AG09309 (cell line): ENCODE results near the gene BCHE.

Experiments
- DNase-seq: peaks from one replicate; pipeline ENCODE4 v3.0.0-alpha.2; 2010; ENCODE audit warnings: low read depth
- H3K4me3 ChIP-seq: 2 replicates; pipeline ENCODE4 v1.5.1; 2011; ENCODE audit warnings: mild to moderate bottlenecking, low read depth, low read length, moderate library complexity; ENCODE audit not compliant: control insufficient read depth
- TF ChIP-seq, protein P1 (sequence below): IDR thresholded peaks from 2 replicates; pipeline ENCODE4 v1.5.1; 2011; ENCODE audit warnings: mild to moderate bottlenecking, low read depth, low read length, inconsistent platforms; ENCODE audit not compliant: insufficient read depth, control insufficient read depth; ENCODE audit errors: missing control alignments

Gene BCHE

DNA sequence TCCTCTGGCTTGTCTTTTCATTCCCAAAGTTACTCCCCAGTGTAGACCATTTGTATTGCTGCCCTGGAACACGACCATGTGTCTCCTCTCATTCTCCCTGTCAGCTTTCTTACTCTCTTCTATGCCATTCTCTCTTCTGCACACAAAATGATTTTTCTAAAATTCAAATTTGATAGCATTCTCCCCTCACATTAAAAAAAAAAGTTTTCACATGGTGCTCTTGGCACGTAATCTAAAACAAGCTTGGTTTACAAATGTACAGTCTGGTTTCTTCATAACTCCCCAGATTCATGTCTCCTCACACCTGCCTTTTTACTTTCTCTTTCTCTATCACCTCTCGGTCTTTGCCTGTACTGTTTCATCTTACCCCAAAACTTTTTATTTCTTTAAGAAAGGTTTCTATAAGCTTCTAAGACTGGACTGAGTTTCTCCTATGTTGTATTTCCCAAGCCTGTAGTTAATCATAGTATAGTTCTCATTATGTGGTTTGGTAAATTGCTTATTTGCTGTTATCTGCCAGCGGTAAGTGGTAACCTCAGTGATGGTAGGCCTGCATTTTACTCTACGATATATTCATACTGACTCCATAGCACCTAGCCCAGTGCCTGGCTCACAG, 31.2 kb downstream of the BCHE start:
- H3K4me3 ChIP-seq = no peak overlapping the region
- DNase-seq = no peak
- TF ChIP-seq, protein P1, sequence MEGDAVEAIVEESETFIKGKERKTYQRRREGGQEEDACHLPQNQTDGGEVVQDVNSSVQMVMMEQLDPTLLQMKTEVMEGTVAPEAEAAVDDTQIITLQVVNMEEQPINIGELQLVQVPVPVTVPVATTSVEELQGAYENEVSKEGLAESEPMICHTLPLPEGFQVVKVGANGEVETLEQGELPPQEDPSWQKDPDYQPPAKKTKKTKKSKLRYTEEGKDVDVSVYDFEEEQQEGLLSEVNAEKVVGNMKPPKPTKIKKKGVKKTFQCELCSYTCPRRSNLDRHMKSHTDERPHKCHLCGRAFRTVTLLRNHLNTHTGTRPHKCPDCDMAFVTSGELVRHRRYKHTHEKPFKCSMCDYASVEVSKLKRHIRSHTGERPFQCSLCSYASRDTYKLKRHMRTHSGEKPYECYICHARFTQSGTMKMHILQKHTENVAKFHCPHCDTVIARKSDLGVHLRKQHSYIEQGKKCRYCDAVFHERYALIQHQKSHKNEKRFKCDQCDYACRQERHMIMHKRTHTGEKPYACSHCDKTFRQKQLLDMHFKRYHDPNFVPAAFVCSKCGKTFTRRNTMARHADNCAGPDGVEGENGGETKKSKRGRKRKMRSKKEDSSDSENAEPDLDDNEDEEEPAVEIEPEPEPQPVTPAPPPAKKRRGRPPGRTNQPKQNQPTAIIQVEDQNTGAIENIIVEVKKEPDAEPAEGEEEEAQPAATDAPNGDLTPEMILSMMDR = no peak

DNA sequence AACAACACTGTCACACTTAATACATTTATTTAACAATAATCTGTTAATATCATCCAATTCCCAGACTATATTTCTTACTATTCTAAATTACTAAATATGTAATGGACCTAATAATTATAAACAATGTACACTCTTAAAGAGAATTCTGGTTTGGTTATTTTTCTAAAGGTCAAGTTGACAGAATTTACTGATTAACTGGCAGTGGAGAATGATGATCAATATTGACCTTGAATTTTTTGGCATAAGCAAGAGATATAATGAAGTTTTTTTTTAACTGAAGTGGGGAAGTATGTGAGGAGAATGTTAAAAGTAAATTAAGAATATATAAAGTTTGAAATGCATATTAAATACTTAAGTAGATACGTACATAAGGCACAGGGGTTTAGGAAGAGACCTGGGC, 33.8 kb downstream of the BCHE start:
- TF ChIP-seq, protein P1 = no peak
- no peak overlapping the region for H3K4me3 ChIP-seq
- no peak for DNase-seq

DNA sequence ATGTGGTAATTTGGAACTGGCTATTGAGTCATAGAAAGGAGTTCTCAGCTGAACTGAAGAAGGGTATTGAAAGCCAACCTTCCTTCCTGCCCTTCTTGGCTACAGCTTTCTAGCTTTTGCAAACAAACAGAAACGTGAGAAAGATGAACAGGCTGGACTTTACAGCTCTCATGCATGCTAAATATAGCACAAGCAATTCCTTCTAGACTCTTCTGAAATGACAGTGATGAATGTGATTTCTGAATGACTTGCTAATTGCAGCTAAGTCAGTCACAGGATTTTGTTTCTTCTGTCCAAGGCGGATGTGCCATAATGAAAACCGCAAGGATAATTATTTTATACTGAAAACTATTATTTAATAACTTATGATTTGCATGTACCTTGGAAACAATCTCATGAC, 36.3 kb downstream of the BCHE start:
- no peak overlapping the region for H3K4me3 ChIP-seq
- TF ChIP-seq, protein P1 = no peak
- DNase-seq = no peak

DNA sequence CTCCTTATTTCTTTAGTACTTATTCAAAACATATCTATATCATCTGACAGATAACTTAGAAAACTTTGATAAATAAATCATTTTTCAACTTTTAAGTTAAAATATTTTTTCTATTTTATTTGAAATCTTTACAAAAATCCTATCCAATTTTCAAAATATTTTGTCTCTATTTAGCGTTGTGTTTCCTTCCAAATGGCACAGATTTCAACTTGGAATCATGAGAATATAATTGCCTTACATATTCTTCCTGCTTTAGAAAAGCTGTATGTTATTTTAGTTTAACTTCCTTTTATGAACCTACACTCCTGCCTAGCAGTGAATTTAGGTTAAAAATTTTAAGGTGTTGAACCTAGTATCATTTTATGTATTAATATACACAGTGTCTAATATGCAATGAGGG, 38.2 kb downstream of the BCHE start:
- TF ChIP-seq, protein P1 = no peak
- DNase-seq = no peak
- no peak overlapping the region for H3K4me3 ChIP-seq

DNA sequence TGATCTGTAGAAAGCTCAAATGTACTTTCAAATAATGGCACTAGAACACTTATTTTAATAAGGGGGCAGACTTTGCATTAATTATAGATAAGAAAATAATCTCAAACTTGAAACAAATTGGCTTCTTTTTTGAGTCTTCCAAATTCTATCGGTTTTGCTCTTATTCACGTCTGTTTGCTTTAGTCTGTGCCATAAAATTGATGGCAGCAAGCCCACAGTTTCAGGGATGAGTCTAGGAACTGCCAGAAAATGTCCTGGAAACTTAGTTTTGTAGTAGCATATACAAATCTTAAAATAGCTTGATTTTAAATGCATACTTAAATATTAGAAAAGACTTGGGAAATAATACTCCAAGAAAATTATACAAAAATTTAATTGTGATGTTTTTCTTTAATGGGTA, 39.7 kb downstream of the BCHE start:
- H3K4me3 ChIP-seq = no peak overlapping the region
- TF ChIP-seq, protein P1 = no peak
- DNase-seq = no peak

DNA sequence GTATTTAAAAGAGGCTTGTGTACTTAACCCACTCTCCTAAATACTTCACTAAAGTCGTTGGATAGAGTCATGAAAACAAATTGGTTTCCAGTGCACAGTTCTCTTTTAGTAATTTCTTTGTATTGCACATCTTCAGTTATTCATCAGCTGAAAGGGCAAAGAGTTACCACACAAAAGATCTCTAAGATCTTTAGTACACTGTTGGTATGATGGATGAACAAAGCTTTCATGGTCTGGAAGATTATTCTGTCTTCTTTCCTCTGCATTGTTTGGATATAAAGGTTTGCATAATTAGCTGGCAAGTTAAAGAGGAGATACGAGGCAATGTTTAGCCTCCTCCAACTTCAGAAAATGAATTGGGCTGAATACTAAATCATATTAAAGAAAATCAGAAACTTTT, 40.5 kb downstream of the BCHE start:
- no peak for DNase-seq
- no peak overlapping the region for H3K4me3 ChIP-seq
- TF ChIP-seq, protein P1 = no peak

DNA sequence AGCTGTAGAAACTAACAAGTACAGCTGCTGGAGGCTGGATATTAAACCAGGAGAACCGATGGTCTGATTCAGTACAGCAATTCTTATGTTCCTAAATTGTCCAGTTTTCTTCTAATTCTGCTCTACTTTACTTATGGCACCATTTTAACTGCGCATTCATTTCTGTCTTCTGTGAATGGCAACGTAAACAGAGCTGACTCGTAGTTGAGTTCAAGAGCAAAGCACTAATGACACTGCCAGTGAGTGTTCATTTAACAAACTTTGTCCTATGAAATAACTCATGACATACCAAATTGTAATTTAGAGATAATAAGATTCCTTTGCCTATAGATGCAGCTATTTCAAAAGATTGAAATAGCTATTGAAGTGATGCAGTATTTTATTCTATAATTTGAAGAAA, 48.7 kb downstream of the BCHE start:
- TF ChIP-seq, protein P1 = no peak
- no peak overlapping the region for H3K4me3 ChIP-seq

More for the DNA sequence above, 48.7 kb downstream of the BCHE start:
- no peak for DNase-seq
